GM19193 (cell line): ENCODE results near the gene DGKQ.

ENCODE experiments used
- POLR2A ChIP-seq: IDR thresholded peaks from 4 replicates; pipeline ENCODE4 v1.6.1; 2011; ENCODE audit not compliant: insufficient read depth, insufficient read length; ENCODE audit errors: extremely low read depth

Gene DGKQ

DNA sequence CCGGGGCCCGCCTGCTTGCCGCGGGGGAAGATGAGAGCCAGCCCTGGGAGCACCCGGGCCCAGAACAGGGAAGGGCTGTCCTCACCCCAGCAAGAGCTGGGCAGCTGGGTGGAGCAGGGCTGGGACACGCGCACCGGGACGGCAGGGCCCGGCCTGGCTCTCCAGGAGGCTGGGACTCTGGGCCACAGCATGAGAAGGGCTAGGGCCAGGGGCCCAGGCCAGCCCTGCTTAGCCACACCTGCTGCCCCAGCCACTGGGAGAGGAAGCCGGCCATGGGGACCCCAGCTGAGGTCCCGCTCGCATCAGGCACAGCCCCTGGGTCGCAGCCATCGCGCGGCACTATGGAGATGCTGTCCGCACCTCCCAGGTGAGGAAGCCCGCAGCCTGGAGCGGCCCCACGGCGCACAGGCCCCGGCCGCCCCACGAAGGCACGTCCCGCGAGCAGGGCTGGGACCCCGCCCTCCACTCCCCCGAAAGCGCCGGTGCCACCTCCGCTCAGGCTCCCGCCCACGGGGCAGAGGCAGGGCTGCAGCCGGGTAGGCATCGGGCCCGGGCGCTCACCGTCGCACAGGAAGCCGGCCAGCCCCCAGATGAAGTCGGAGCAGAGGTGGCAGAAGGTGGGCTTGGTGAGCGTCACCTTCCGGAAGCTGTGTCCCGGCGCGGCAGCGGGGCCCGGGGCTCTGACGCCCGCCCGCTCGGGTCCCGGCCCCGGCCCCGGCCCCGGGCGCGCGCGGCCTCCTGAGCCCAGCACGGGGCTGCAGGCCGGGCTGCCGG is 531 bp downstream of the DGKQ start:
- no peak for TF ChIP-seq POLR2A

DNA sequence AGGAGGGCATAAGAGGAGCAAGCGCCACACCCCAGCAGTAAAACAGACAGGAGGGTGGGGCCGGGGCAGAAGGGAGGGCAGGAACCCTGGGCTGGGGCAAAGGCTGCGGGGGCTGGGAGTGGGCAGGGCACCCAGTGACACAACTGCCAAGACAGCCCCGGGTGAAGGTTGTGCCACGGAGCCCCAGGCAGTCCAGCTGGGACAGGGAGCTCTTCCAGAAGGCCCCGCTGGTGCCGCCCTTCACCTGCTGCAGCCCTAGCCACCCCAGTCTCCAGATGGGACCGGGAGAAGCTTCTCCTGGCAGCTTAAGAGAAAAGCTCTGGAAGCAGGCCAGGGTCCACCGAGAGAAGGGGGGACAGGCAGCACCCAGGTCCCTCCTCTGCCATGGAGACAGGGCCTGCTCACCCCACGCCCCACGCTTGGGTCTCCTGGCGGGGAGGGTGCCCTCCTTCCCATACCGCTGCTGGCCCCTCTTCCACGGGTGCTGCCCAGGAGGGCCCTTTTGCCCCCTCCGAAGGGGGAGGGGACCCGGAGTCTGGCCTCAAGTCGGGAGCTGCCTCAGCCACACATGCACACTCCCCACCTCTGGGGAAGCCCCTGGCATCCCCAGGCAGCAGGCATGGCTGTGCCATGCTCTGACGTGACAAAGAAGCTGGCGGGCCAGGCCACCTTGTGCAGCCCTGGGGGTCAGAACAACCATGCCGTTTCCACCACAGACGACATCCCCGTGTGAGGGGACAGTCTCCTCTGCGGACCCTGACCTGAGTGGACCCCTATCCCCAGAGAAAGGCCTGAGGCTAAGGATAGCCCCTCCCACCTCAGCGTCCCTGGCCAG is 1.5 kb downstream of the DGKQ start:
- no peak for TF ChIP-seq POLR2A

DNA sequence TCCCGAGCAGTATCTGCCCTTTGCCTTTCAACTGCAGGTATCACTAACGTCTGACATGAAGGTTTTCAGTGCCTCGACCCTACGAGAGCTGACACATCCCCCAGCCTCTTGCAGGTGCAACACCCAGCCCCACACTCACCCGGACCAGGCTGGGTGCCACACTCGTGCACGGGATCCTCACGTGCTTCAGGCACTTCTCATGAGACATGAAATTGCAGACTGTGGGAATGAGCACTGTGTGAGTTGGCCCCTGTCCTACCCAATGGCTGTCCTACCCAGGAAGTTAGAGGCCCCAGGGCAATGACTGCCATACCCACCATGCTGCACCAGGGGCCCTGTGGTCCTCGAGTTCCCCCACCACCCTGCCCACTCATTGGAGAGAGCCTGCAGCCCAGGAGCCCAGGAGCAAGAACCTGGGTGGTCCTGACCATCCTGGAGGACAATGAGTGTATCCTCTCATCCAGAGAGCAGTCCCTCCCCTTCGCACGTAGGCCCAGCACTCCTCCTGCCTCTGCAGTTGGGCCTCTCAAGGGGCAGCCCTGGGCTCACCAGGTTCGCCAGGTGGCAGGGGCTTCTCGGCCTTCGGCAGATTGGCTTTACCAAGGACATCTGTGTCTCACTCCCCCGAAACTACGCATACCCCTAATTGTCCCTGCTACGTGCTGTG is 2.4 kb downstream of the DGKQ start:
- no peak for TF ChIP-seq POLR2A

DNA sequence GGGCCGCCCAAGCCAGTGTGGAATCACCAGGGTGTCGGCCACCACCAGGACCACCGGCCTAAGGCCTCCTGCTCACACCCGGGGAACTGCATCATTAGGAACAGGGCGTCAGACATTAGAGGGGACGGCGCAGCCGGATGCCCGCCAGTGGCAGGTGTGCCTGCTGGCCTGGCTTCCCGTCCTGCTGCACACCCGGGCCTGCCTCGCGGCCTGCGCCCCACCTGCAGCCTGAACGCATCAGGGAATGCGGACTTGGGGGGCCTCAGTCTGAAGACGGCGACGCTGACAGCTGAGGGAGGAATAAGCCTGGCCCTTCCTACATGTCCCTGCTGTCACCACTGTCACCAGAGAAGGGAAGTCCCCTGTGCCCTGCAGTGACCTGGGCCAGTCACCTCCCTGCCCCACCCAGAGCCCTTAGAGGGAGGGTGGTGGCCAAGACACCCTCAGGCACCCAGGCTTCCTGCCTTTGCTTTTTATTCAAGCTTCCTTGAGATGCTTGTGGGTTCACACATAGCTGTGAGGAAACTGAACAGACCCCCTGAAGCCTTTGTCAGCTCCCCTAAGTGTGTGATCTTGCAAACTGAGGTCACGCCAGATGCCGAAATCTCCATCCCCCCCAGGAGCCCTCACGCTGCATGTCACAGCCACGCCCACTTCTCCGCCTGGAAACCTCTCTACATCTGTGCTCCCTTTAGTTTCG is 3.2 kb downstream of the DGKQ start:
- TF ChIP-seq POLR2A, result no peak

DNA sequence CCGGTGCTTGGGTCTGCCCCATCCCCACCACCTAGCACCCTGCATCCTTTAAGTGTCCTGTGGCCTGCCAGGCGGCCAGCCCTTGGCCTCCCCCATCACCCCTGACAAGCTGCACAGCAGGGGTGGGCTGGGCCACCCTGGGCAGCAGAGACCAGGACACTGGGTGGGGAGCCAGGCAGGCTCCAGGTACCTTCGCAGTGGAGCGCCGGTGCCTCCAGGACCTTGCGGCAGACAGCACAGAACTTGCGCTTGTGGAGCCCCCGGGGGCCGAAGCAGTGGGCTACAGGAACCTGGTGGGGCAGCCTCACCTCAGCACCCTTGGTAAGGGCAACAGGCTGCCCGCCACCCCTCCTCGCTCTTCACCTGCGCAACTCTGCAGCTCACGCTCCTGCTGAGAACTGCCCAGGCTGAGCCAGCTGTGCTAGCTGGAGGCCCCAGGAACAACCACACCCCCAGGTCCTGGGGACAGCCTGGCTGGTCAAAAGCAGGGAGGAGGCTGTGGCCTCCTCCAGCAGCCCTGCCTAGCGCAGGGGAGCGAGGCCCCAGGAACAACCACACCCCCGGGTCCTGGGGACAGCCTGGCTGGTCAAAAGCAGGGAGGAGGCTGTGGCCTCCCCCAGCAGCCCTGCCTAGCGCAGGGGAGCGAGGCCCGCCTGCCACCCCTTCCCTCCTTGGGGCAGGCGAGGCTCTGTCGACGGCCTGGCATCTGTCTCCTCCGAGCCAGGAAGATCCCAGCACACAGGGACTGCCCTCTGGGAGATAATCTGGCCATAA is 4.6 kb downstream of the DGKQ start:
- TF ChIP-seq POLR2A, result no peak

DNA sequence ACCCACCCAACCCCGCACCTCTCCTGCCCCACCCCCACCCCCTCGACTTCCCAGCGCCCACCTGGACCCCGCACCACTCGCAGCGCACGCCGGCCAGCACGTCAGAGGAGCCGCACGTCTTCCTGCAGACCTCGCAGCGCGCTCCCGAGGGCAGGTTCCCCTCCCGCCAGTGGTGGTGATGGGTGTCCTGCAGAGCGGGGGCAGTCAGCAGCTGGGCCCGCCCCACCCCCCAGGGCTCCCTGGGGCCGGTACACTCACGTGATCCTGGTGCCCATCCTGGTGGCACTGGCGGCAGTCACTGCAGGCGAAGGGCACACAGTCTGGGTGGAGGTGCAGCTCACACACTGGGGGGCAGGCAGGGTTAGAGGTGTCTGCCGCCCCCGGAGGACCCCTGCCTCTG is 5.1 kb downstream of the DGKQ start:
- TF ChIP-seq POLR2A, result no peak

DNA sequence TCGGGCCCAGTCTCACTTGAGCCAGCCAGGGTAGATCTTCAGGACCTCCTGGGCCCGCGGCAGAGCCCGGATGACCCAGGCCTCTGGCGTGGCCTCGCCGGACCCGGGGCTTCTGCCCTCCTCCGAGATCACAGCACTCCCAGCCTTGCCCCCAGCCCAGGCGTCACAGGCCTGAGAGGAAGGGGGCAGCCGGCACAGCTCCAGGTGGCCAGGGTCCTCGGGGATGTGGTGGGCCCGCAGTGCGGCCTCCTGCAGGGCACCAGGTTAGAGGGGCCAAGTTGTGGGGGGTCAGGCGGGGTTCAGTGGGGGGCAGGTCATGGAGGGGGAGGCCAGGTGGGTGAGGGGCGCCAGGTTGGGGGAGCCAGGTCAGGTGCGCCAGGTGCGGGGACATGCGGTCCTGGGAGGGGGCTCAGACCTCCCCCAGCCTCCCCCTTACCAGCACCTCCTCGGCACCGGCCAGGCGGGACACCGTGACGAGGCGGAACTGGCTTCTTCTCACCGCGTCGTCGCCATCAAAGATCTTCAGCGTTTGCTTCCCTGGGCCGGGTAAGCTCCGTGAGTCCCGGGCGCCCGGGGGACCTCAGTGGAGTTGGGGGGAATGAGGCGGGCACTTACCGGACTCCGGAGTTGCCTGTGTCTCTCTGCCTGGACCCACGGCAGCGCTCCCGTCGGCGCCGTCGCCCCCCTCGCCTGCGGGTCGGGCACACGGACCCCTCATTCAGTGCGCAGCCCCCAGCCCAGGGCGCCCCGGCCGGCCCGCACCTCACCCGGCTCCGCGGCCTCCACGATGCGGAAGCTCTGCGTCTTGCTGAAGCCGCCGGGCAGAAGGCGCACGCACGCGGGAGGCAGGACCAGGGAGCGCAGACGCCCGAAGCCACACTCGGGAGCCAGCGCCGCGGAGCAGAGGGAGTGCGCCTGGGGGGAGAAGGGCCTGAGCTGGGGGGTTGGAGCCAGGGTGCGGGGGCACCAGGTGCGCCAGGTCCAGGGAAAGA is 6.0 kb downstream of the DGKQ start:
- TF ChIP-seq POLR2A, result no peak

DNA sequence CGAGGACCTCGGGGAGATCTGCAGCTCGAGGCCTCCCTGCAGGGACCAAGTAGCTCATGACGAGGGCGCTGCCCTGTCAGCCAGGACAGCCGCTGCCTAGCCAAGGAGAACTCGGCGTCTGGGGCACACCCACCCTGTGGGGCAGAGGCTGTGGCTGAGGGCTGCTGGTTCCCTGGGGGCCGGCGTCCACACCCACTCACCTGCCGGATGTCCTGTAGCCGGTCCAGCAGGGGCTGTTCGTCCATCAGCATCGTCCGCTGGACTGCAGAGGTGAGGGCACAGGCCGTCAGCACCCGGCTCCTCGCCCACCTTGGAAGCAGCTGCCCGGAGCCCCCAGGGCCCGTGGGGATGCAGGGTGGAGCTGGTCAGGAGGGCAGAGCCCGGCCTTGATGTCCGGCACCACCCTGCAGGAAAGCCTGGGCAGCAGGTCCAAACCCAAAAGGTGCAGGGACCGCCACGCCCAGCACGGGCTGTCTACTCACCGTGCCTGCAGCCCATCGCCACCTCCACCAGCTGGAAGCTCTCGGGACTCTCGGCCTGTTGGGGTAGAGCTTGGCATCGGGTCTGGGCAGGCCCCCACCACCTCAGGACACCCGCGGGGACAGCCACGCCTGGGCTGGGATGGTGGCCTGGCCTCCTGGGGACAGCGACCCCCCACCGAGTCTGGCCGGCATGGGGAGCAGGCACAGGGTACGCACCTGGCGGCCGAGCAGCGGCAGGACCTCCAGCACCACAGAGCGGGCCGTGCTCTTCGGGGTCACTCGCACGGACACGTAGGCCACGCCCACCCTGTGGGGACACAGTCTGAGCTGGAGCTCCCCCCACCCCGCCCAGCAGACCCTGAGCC is 6.9 kb downstream of the DGKQ start:
- no peak for TF ChIP-seq POLR2A

DNA sequence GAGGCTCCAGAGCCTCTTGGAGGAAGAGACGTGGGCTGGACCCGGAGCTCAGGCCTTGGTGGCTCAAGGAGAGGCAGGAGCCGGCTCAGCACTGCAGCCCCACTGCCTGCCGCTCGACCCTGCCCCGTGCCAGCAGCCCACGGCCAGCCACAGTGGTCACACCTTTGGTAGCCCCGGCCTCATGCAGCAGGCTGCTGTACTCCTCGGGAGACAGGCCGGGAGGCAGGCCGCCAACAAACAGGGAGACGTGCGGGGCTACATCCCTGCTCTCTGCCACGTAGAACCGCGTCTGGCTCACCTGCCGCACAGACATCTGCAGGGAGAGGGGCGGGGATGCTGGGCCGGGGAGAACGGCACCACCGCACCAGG is 7.6 kb downstream of the DGKQ start:
- no peak for TF ChIP-seq POLR2A

DNA sequence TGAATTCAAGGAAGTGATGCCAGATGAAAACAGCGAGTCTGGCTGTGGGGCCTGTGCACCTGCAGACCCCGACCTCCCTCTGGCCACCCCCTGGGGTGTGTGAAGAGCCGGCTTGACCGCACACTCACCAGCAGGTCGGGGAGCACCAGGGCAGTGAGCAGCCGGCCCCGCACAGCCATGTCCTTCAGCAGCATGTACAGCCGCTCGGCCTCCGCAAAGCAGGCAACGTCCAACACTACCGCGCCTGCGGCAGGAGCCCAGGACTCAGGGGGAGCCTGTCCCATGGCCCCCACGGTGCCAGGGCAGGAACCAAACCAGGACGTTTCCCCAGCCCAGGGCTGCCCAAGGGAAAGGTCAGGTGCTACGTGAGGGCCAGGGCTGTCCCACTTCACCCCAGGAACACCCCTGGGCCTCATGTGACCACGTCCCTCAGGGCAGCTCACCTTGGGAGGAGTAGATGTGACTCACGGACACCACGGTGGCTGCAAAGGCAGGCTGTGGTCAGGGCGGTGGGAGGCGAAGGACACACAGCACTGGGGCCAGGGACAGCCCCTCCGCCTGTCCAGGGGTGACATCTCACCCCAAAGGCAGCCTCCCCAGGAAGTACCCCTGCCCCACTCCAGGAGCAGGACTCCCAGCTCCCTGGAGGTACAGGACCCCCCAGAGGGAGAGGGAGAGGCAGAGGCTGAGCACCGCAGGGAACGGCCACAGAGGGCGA is 8.2 kb downstream of the DGKQ start:
- no peak for TF ChIP-seq POLR2A

DNA sequence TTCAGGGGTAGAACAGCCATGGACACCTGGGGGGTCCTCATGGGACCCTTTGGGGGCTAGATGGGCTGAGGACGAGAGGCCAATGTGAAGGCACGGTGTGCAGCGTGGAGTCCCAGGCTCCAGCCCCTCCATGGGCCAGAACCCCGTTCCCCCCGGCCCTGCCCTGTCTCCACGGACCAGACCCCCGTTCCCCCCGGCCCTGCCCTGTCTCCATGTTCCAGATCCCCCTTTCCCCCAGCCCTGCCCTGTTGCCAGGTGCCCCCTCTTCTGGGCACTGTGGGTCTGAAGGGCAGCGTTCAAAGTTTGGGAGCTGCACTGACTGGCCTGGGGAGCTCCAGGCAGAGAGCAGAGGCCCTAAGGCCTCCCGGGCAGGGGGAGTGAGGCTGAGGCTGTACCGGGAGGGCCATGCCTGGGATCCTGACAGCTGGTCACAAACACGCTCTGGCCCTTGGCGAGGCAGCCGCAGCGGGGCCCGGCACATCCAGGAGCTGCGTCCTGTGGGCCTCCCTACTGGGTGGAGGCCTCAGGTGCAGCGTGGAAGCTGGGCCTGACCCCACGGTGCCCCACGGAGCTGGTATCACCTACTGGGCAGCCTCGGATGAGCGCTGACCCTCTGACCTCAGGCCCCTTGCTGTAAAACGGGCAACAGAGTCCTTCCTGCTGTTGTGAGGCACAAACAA is 8.9 kb downstream of the DGKQ start:
- TF ChIP-seq POLR2A, result no peak
